Hematopoietic multipotent progenitor cell treated with erythropoietin and hydrocortisone succinate and interleukin-3 and kit ligand, for 4 days (in vitro differentiated cells): ENCODE data around the gene GPC6.

ENCODE experiments used
- DNase-seq: peaks from one replicate; pipeline ENCODE4 v3.0.0-alpha.2; 2015

The GPC6 gene

GRCh38 chr13:93709506-93710244 is 483.1 kb downstream of the GPC6 start:
- no peak for DNase-seq

- DNase-seq, result no peak
These were observed 487.6 kb downstream of the GPC6 start for GRCh38 chr13:93714171-93714570.

DNA sequence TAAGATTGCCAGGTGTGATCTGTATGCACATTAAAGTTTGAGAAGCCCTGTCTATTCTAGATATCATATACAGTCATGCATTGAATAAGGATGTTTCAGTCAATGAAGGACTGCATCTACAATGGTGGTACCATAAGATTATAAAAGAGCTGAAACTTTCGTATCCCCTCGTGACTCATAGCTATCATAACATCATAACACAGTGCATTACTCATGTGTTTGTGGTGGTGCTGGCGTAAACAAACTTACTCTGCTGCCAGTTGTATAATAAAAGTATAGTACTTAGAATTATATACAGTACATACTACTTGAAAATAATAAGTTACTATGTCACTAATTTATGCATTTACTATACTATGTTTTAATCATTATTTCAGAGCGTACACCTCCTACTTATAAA is 489.3 kb downstream of the GPC6 start:
- DNase-seq, result no peak

- DNase-seq, result no peak
These were observed 490.0 kb downstream of the GPC6 start for GRCh38 chr13:93716623-93717022.

DNA sequence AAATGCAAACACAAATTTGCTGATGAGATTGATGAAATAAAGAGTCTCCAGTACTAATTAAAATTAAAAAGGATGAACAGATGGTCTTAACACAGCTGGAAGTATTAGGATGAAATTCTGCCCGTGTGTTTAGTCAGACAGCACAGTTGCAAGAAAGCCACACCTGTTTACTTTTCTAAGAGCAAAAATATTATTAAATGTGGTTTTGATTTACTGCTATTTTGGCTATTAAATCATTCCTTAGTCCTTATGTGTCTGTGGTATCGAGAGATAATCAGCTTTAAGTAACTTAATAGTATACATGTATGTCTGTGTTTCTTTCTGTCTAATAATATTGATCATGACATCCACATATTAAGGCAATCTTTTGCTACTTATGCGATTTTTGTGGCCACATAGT is 494.9 kb downstream of the GPC6 start:
- DNase-seq, result no peak

DNA sequence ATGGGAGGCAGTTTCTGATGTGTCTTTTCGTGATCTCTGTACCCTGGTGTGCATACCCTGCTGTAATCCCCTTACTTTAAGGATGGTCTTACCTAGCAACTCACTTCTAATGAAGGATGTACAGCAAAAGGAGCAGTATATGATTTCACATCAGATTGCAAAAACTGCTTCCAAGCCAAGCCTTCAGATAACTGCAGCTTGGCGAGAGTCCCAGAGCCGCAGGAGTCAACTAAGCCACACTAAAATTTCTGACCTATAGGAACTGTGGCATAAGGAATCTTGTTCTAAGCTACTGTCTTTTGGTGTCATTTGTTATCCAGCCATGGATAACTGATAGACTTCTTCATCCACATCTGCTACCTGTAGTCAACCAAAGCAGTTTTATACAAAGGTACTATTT is 496.7 kb downstream of the GPC6 start:
- DNase-seq, result no peak

DNA sequence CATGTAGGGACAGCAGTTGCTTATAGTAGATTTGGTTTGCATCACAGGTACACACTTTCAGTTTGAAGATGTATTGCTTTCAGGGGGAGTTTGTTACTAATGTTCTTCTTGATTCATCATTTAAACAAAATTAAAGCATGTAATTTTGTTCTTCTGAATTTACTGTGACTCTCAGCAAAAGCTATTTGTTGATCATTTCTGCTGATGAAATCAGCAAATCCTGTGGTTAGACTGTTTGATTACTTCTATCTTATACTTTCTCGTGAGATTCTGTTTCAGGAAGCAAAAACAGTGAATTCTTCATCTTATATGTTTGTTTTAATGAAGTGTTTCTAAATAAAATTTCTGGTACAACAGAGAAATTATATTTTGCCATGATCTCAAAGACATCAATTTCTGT is 497.6 kb downstream of the GPC6 start:
- DNase-seq, result no peak

DNA sequence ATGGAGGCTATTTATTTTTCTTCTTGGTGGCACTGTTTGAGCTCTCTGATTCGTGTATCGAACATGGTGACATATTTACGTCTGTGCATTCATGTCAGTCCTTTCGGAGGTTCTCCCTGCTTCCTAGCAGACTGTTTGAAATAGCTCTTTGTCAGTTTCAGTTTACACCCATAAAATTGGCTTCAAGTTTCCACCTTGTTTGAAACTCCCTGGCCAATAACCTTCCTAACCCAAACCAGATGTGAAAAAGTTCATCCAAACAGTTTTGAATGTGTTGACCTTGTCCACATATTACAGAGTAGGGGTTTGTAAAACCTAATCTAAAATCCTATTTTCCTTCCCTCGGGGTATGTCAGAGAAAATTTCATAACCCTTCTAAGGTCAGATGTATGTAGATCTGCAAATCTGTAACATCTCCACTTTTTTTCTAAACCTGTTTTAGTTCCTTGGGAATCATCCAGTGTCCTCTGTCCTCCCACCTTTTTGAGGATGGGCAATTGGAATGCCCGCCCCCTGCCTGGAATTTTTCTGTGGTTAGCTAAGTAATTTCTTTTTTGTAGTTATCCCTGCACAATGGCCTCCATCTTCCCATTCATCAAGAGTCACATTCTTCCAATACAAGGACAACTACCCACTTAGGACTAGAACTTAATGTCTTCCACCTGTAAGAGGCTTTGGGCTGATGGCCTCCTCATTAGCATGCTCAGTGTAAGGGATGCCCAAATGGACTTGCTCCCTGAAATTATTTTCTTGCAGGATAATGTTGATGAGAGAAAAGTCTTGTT is 499.8 kb downstream of the GPC6 start:
- DNase-seq, result no peak

DNA sequence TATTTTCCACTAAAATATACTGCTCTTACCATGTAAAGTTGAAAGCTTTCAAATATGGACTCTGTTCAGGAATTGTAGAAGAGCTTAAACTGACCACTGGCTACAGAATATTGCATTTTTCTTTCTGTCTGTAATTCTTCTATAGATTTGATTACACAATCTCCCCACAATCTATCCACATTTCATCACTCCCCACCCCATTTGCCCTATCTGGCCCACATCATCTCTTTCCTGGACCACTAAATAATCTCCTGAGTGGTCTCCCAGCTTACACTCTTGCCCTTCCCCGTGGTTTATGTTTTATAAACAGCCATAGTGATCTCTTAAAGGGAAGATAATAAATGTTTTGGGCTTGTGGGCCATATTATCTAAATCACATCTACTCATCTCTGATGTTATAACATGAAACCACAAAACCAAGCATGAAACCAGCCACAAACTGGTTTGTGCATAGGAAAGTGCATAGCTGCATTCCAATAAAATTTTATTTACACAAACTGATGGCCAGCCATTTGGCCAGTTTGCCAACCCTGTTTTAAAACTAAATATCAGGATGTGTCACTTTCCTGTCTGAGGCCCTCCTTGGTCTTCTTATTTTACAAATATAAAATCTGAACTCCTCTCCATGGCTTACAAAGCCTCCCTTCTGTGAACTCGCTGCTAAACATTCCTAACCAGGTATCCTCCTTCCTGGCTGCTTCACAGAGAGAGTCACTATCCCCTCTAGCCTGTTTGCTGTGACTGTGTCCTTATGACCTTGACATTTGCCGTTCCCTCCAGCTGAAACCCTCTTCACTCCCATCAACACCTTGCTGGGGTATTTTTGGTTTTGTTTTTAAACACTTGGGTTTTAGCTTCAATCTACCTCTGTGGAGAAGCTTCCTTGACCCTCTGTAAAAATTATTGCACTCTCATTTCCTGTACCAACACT is 500.9 kb downstream of the GPC6 start:
- DNase-seq, result peak; percentile 45

DNA sequence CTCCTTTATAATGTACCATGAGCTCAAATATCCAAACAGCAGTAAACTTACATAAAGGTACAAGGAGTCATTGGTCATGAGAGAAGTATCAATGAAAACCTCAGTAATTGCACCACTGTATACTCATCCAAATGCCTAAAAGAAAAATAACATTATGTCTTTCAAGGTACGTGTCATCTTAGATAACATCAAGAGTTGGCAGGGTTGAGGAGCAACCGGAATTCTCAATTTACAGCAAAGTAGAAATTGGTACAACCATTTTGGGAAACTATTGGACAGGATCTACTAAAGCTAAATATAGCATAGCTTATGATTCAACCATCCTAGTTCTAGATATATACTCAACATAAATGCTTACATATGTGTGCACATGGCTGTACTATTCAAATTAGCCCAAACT is 502.8 kb downstream of the GPC6 start:
- DNase-seq, result no peak

DNA sequence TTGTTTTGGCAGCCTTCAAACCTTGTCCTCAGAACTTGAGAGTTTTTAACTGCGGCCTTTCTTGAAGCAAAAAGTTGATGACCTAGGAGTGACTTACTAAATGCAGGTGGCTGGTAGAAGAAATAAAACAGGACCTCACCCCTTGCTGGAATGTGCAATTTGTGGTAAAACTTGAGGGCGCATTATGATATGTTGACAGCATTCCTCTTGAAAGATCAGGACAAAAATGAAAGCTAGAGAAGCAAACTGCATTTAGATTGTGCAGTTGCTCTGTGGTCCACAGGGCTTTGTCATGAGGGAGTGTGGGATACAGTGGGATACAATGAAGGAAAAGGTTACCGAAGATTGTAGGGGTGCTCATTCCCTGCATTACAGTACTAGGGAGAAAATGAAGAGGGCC is 504.2 kb downstream of the GPC6 start:
- no peak for DNase-seq

GRCh38 chr13:93732186-93732585 is 505.6 kb downstream of the GPC6 start:
- DNase-seq, result no peak

GRCh38 chr13:93736081-93736480 is 509.5 kb downstream of the GPC6 start:
- DNase-seq, result no peak

- no peak for DNase-seq
These were observed 510.3 kb downstream of the GPC6 start for GRCh38 chr13:93736909-93737308.

DNA sequence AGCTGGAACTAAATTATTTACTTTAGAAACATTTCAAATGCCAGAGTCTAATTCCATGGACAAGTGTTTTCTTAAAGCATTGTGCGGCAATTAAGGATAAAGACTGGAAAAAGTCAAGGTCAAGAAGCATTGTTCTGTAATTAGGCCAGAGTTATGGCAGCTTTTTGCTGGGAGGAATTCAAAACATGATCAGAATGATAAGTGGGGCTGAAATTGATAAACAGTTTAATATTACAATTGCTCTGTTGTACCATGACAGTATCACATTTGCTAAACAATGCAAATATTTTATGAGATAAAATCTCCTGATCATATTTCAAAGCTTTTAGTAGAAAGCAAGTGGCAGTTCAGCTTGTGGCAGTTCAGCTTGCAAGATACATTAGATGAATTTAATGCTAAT is 513.7 kb downstream of the GPC6 start:
- no peak for DNase-seq

GRCh38 chr13:93744033-93744432 is 517.4 kb downstream of the GPC6 start:
- no peak for DNase-seq

- no peak for DNase-seq
These were observed 518.3 kb downstream of the GPC6 start for GRCh38 chr13:93744886-93745285.

DNA sequence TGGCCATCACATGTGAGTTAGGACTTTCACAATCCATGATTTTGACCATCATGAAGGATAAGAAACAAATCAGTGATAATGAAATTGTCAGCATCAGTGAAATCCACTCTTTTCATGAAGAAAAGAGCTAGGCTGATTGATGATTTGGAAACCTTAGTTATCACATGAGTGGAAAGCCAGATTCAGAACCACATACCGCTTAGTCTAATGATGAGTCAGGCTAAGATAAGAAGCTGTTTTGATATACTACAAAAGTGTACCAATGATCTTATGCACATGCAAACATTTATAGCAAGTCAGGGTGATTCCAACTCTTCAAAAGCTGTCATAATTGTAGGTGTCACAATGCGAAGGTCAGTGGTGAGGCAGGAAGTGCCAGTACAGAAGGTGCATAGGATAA is 519.3 kb downstream of the GPC6 start:
- DNase-seq, result no peak

DNA sequence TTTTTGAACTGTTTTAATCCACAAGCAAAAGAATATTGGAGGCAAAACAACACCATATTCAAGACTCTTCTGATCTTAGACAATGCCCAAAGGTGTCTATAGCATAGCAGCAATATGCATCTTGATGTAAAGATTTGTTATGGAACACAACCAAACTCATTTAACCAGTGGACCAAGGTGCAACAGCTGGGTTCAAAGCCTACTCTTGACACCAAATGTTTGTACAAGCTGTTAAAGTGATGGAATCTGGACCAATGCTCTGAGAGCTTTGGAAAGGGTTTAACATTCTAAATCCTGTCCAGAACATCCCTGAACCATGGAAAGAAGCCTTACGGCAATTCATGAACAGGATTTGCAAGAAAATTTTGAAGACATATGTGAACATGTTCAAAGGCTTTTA is 520.0 kb downstream of the GPC6 start:
- no peak for DNase-seq

DNA sequence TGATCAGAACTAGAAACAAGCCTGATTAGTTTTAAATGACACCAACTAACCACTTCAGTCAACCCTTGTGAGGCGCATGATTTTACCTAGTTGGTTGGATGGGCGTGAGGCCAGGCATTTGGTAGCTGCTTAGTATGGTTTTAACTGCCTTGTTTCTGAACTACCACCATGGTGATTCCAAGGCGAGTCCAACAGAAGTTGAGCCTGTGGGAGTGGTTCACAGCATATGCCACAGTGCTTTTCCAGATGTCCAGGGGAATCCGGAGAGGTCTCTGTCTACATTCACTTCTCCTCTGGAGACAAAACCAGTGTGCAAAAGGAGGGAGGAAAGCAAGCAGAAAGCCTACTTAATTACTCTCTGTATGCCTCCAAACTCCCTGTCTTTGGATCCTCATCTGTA is 524.1 kb downstream of the GPC6 start:
- DNase-seq, result no peak

DNA sequence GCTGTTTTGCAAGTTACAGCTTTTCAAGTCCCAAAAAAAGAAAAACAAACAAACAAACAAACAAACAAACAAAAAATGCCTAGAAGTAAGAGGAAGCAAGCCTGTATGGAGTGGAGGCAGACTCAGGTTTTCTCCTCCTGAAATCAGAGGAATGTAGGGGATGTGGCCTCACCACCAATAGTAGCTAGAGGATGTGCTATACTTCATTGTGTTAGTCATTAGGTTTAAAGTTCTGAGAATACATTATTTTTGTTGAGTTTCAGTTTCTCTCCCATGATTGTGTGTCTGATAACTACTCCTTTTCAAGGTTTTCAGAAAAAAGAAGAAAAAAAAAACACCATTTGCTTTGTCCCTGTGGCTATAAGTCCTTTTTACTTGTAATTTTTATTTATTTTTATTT is 524.5 kb downstream of the GPC6 start:
- DNase-seq, result no peak

- DNase-seq, result no peak
These were observed 525.9 kb downstream of the GPC6 start for GRCh38 chr13:93752541-93752940.

DNA sequence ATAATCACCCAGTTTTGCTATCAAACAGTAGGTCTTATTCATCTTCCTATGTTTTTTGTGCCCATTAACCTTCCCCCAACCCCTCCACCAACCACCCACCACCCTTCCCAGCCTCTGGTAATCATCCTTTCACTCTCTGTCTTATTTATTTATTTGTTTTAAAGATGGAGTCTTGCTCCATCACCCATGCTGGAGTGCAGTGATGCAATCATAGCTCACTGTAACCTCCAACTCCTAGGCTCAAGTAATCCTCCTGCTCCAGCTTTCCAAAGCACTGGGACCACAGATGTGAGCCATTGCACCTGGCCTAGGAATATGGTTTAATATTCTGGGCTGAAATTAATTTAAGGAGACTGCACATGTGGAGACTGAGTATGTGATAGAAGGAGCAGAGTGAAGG is 527.0 kb downstream of the GPC6 start:
- DNase-seq, result no peak

DNA sequence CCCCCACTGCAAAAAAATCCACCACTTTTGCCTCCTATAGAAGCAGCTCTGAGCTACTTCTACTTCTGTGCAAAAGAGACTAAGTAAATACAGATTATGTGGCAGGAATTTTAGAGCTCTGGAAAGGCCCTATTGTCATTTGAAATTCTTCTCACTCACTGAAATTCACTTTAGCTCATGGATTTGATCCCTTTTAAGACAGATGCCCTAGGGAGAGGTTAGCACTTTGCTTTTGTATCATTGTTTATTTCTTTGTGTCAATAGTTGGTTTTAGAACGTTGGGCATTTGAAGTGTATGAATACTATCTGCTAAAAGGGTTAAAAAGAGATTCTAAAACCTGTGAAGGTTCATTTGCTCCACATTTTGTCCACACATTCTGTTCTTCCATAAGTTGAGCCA is 528.7 kb downstream of the GPC6 start:
- no peak for DNase-seq
